ENCODE results near the gene LPP.

GRCh38 chr3:188692700-188693099 is 538.7 kb downstream of the LPP start:
- TF ChIP-seq CTCF (conservative IDR thresholded peaks at IDR 0.05; ENCODE audit: low read depth, low read length) (no peak), RCOR1 (IDR thresholded peaks at IDR 0.05; ENCODE audit: insufficient replicate concordance, low read length) (no peak)
